Measurements from ENCODE around the gene TBL1X. TPM values are rescaled to one million over a fixed set of nuclear protein-coding genes. Genes with fewer than 3 reads are reported as not detected.

The TBL1X gene
- total and polyA plus RNA-seq, 2 of the 8 experiments (the other 6 are each of a cell fraction or from before 2014, with no cell fraction given), result 13.3 to 25.6 TPM

GRCh38 chrX:9656871-9657270, 192.0 kb downstream of the TBL1X start:
- no peak overlapping the region for H3K4ac ChIP-seq (replicated peaks; ENCODE audit: insufficient read length, low read depth, low read length)
- CTCF ChIA-PET (ENCODE audit: partially characterized antibody), result no interaction called here
- FAIRE-seq, result no peak
- no peak overlapping the region for H3K18ac ChIP-seq (ENCODE audit: extremely low read depth, low read length)
- no peaks in the 10 kb centered on the region for H3K9me3 ChIP-seq (ENCODE audit: insufficient read depth in 2 of 2, low read depth in 1 of 2, low read length in 1 of 2)
- peaks cover 0 to 5% (median 0%) of the 10 kb centered on the region in 4 experiments; a peak in 2 of 8 replicates for H3K36me3 ChIP-seq (ENCODE audit: control insufficient read depth in 2 of 4, insufficient read depth in 4 of 4, low read length in 3 of 4)
- H3K9ac ChIP-seq (replicated peaks in 1 of 4; ENCODE audit: extremely low read depth in 1 of 4, low read depth in 3 of 4, low read length in 3 of 4), result no peak overlapping the region
- peaks cover 0 to 2% (median 0%) of the 10 kb centered on the region in 4 experiments; a peak in 1 of 7 replicates for H3K4me1 ChIP-seq (replicated peaks in 1 of 4; ENCODE audit: control insufficient read depth in 3 of 4, insufficient read depth in 4 of 4, low read length in 3 of 4)
- H2BK12ac ChIP-seq (ENCODE audit: low read depth, low read length), result no peak overlapping the region
- no peaks in the 10 kb centered on the region for H3K27me3 ChIP-seq (replicated peaks in 1 of 4; ENCODE audit: control insufficient read depth in 3 of 4, extremely low read depth in 1 of 4, insufficient read depth in 3 of 4, low read length in 3 of 4)
- H2BK15ac ChIP-seq (ENCODE audit: low read length), result no peak overlapping the region
- peaks cover 0 to 2% of the 10 kb centered on the region in 2 experiments for H4K20me1 ChIP-seq (replicated peaks in 1 of 2; ENCODE audit: control insufficient read depth in 1 of 2, insufficient read depth in 2 of 2, low read length in 2 of 2)
- no peak overlapping the region for H3K56ac ChIP-seq (replicated peaks; ENCODE audit: insufficient read length, low read depth, low read length)
- H2BK5ac ChIP-seq (ENCODE audit: low read depth, low read length), result no peak overlapping the region
- no peak overlapping the region; the same call in 1 of the 2 replicates for H4K8ac ChIP-seq (ENCODE audit: extremely low read depth, insufficient read depth, low read length)
- H3K23me2 ChIP-seq (ENCODE audit: low read depth, low read length), result no peaks in the 10 kb centered on the region
- no peak overlapping the region for H3K23ac ChIP-seq (ENCODE audit: insufficient read length)
- 96% methylated on average over 3 of the region's 3 CpGs; no CpG with 5 or more reads in 1 of the 2 experiments for WGBS, 2 experiments (ENCODE audit: extremely low coverage in 1 of 2, insufficient coverage in 1 of 2, insufficient read length in 1 of 2, insufficient replicate concordance in 2 of 2, low coverage in 1 of 2, low lambda C conversion rate in 2 of 2, missing lambda C conversion rate in 1 of 2)
- no peaks in the 10 kb centered on the region for H3K79me2 ChIP-seq (ENCODE audit: control insufficient read depth in 1 of 2, insufficient read depth in 2 of 2, low read length in 2 of 2)
- TF ChIP-seq RNF2 (IDR thresholded peaks at IDR 0.05; ENCODE audit: borderline replicate concordance, low read depth, low read length, missing control alignments, poor library complexity, severe bottlenecking) (no peak), CHD2 (IDR thresholded peaks at IDR 0.05; ENCODE audit: low read length) (no peak)
- H3K4me3 ChIP-seq (ENCODE audit: extremely low read depth in 1 of 4, insufficient read depth in 2 of 4, low read depth in 3 of 4, low read length in 4 of 4), result no peak overlapping the region
- POLR2A ChIA-PET (ENCODE audit: partially characterized antibody), result no interaction called here
- H2BK120ac ChIP-seq (replicated peaks; ENCODE audit: low read depth, low read length), result no peak overlapping the region
- H4K5ac ChIP-seq (ENCODE audit: insufficient read length, low read depth, low read length), result no peak overlapping the region
- no peak for DNase-seq (ENCODE audit: low read depth in 1 of 2, low spot score in 2 of 2)
- no peak overlapping the region for H3K4me2 ChIP-seq (ENCODE audit: insufficient read depth in 1 of 2, low read depth in 2 of 2, low read length in 2 of 2)
- no peak overlapping the region for H3K27ac ChIP-seq (ENCODE audit: low read depth, low read length)
- H2AFZ ChIP-seq (ENCODE audit: low read length), result no peak overlapping the region
- no peak overlapping the region for H2BK20ac ChIP-seq (ENCODE audit: low read length)
- no peak overlapping the region for H2AK5ac ChIP-seq (ENCODE audit: low read depth, low read length)
- no peak overlapping the region for H3K14ac ChIP-seq (ENCODE audit: insufficient read length)
- H3K79me1 ChIP-seq (ENCODE audit: low read depth, low read length), result no peaks in the 10 kb centered on the region
- H4K91ac ChIP-seq (replicated peaks; ENCODE audit: insufficient read length, low read length), result no peak overlapping the region

Measured in H1 (cell line).